ENCODE measurements around the gene PSMA3.

GRCh38 chr14:58299401-58300330 lies 55.0 kb downstream of the PSMA3 start:
- TF ChIP-seq CTCF (conservative IDR thresholded peaks at IDR 0.05 in 1 of 2, IDR thresholded peaks at IDR 0.05 in 1 of 2; ENCODE audit: extremely low read depth in 1 of 2, insufficient read depth in 1 of 2, low read depth in 1 of 2, low read length in 2 of 2) (no peak), EZH2 (IDR thresholded peaks at IDR 0.05; ENCODE audit: borderline replicate concordance, low read length) (no peak)

All from mammary epithelial cell (primary cell).